Measurements from ENCODE around the gene DUSP7. TPM values are rescaled to one million over a fixed set of nuclear protein-coding genes. Genes with fewer than 3 reads are reported as not detected.

Gene DUSP7
- total RNA-seq, 4 donors from 2014 or later: 54.6 to 96.3 (median 79.2) TPM

DNA sequence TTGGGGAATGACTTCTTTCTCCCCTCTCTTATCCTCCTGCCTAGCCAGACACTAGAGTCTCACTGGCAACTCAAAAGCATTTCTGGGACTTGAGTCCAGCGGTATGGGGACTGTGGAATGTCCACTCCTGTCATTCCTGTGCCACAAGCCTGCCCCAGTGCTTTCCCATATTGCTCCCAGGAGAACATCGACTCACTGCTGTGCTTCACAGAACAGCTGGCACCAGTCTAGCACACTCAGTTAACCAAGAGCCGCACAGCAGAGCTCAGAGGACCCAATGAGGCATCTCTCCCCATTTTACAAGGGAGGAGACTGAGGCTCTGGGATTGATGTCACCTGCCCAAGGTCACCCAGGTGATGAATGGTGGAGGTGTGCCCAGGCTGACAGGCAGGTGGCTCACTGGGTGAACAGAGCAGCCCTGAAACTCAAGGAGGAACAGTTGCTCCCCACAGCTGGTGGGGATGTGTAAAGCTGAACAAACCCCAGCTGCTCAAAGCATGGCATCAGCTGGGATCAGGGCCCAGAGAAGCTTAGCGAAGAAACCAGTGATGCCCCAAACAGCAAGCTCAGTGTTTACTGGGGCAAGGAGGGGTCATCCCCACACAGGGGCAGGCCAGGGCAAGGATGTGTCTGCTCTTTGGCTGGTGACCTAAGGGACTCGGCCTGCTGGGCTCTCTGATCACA lies 35.4 kb upstream of the DUSP7 start:
- TF ChIP-seq POLR2A (IDR thresholded peaks at IDR 0.05): no peak
- TF ChIP-seq CTCF (IDR thresholded peaks at IDR 0.05): no peak
- intact Hi-C loops (cut with DNase I; ENCODE audit: low total_unique reads): no loop called here
- no peak overlapping the region for H3K4me3 ChIP-seq (ENCODE audit: low read depth, poor library complexity, severe bottlenecking)
- 79 to 80% methylated on average over 4 to 5 of the region's 5 CpGs for WGBS, 2 donors
- no peak for DNase-seq (ENCODE audit: low spot score in 2 of 2)

- H3K4me3 ChIP-seq (ENCODE audit: low read depth, poor library complexity, severe bottlenecking): no peak overlapping the region
- intact Hi-C loops (cut with DNase I; ENCODE audit: low total_unique reads): no loop called here
- DNase-seq (ENCODE audit: low spot score in 2 of 2): no peak
- TF ChIP-seq CTCF (IDR thresholded peaks at IDR 0.05) (no peak), POLR2A (IDR thresholded peaks at IDR 0.05) (no peak)
- WGBS, 2 donors: 67 to 81% methylated on average over 8 of the region's 8 CpGs
These were observed 34.6 kb upstream of the DUSP7 start for GRCh38 chr3:52090933-52091468.

DNA sequence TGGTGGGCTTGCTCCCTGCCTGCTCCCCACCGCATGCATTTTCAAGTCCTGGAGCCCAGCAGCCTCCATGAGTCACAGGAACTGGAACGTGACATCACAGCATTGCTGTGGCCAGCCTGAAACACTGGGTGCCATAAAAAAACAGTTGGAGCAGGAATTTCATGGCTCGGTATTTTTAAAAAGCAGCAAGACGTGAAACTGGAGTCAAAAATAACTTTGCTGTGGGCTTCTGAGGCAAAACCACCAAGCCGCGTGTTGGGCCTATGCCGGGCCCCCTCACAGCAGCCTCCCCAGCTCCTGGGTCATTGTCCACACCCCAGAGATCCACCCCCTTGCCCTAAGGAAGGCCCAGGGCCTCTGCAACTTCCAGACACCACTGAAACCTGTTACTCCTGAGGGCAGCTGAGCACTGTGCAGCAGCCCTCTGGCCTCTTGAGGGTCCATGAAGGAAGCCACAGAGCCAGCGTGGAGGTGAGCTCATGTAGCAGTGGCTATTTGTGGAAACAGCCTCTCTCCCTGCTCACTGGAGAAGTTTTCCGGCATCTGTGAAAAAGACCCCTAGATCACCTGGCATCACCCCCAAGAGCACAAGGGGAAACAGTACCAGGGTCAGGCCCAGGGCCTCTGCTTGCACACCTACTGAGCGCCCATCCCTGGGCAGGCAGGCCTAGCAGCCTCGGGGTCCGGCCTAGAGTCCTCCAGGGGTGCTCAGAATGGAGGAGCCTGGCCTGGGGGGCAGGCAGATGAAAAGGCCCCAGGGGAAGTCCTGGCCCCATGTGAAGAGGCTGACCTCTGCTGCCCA lies 34.0 kb upstream of the DUSP7 start:
- DNase-seq (ENCODE audit: low spot score in 2 of 2): no peak
- no peak overlapping the region for H3K4me3 ChIP-seq (ENCODE audit: low read depth, poor library complexity, severe bottlenecking)
- TF ChIP-seq CTCF (IDR thresholded peaks at IDR 0.05) (no peak), POLR2A (IDR thresholded peaks at IDR 0.05) (no peak)
- 63 to 69% methylated on average over 11 to 12 of the region's 12 CpGs for WGBS, 2 donors
- intact Hi-C loops (cut with DNase I; ENCODE audit: low total_unique reads): no loop called here

DNA sequence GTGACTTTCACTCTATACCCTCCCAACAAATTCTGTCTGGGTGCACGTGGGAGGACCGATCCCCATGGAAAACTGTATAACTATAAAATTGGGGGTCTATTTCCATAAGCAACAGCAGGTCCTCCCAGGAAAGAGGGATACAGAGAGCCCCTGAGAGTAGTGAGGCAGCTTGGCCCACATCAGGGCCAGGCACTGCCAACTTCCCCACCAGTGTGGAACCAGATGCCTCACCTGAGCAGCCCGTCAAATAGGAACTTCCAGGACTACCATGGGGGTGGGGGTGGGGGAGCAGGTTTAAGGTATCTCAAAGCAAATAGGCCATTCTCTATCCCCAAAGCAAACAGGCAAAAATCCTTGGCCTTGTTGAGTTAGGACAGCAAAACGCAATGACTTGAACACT lies 33.3 kb upstream of the DUSP7 start:
- TF ChIP-seq CTCF (IDR thresholded peaks at IDR 0.05) (no peak), POLR2A (IDR thresholded peaks at IDR 0.05) (no peak)
- intact Hi-C loops (cut with DNase I; ENCODE audit: low total_unique reads): no loop called here
- DNase-seq (ENCODE audit: low spot score in 2 of 2): no peak
- 79 to 90% methylated on average over 4 of the region's 4 CpGs for WGBS, 2 donors
- no peak overlapping the region for H3K4me3 ChIP-seq (ENCODE audit: low read depth, poor library complexity, severe bottlenecking)

GRCh38 chr3:52088445-52089367 lies 32.3 kb upstream of the DUSP7 start:
- TF ChIP-seq CTCF (IDR thresholded peaks at IDR 0.05) (no peak), POLR2A (IDR thresholded peaks at IDR 0.05) (no peak)
- WGBS, 2 donors: 78% methylated on average over 17 of the region's 17 CpGs
- intact Hi-C loops (cut with DNase I; ENCODE audit: low total_unique reads): no loop called here
- H3K4me3 ChIP-seq (ENCODE audit: low read depth, poor library complexity, severe bottlenecking): no peak overlapping the region
- no peak for DNase-seq (ENCODE audit: low spot score in 2 of 2)

Measured in lower leg skin (tissue), 4 donors.